T-cell (primary cell): Measurements from ENCODE around the gene CSF1R. TPM values are rescaled to one million over a fixed set of nuclear protein-coding genes. Genes with fewer than 3 reads are reported as not detected.

Experiments used
- ATAC-seq, 4 experiments: fragments of 200-7000 bp in 3 of 4; fragments of 150-1000 bp in 1 of 4; cut with Tn5 transposase; replicated peaks in 1 of 4; 1 replicate in 3 of 4; 2 replicates in 1 of 4; pipeline ENCODE4 v1.10.0; 2021; ENCODE audit warnings: moderate library complexity in 3 of 4, mild to moderate bottlenecking in 2 of 4, moderate number of reproducible peaks in 1 of 4
- CTCF ChIA-PET, 2 donors: fragments of 300-600 bp; sonication (Branson Sonifier 250); formaldehyde crosslinking; loops; one replicate each; lab custom pipeline; 2022; ENCODE audit warnings: antibody characterized with exemption in 2 of 2; lab: Charles Lee
- POLR2A ChIA-PET, 2 donors: fragments of 300-600 bp; sonication (Branson Sonifier 250); formaldehyde crosslinking; loops; one replicate each; lab custom pipeline; 2022; ENCODE audit warnings: antibody characterized with exemption in 2 of 2; lab: Charles Lee
- DNase-seq, 35 experiments: peaks; one replicate each; pipeline versions ENCODE4 v3.0.0 to v3.0.0-alpha.2; 2013 to 2023
- H3K27ac ChIP-seq: one replicate; pipeline ENCODE4 v1.5.1; 2013; ENCODE audit warnings: low read length
- H3K27me3 ChIP-seq, 2 experiments: replicated peaks in 1 of 2; 1 replicate in 1 of 2; 2 replicates in 1 of 2; pipeline versions ENCODE4 v1.6.1 to v1.7.0; 2013; ENCODE audit warnings: low read length in 1 of 2, mixed read lengths in 1 of 2; ENCODE audit not compliant: control insufficient read depth in 2 of 2, insufficient read depth in 2 of 2; ENCODE audit errors: extremely low read depth in 1 of 2
- H3K36me3 ChIP-seq, 2 donors: 1 replicate in 1 of 2; 2 replicates in 1 of 2; pipeline versions ENCODE4 v1.6.1 to v1.7.0; 2013; ENCODE audit warnings: low read length in 1 of 2; ENCODE audit not compliant: control insufficient read depth in 2 of 2, insufficient read depth in 1 of 2; ENCODE audit errors: extremely low read depth in 1 of 2
- H3K4me1 ChIP-seq, 2 experiments: 1 replicate in 1 of 2; 2 replicates in 1 of 2; pipeline versions ENCODE4 v1.6.1 to v1.7.0; 2013; ENCODE audit warnings: low read length in 2 of 2, mixed read lengths in 1 of 2; ENCODE audit not compliant: insufficient read depth in 2 of 2, control insufficient read depth in 1 of 2; ENCODE audit errors: extremely low read depth in 1 of 2
- H3K4me3 ChIP-seq, 2 donors: 1 replicate in 1 of 2; 2 replicates in 1 of 2; pipeline versions ENCODE4 v1.5.1 to v1.7.0; 2013; ENCODE audit warnings: mild to moderate bottlenecking in 2 of 2, low read length in 1 of 2, moderate library complexity in 1 of 2; ENCODE audit not compliant: control insufficient read depth in 1 of 2; ENCODE audit errors: extremely low read depth in 1 of 2
- H3K9me3 ChIP-seq: 2 replicates; pipeline ENCODE4 v1.7.0; 2013
- H3K27ac Mint-ChIP-seq, 2 donors: one replicate each; pipeline ENCODE4 v1.8.0; 2020 to 2021; ENCODE audit warnings: mild to moderate bottlenecking in 2 of 2, mixed read lengths in 2 of 2
- H3K27me3 Mint-ChIP-seq, 2 donors: one replicate each; pipeline ENCODE4 v1.8.0; 2021 to 2022; ENCODE audit warnings: mixed read lengths in 2 of 2
- H3K36me3 Mint-ChIP-seq: one replicate; pipeline ENCODE4 v1.8.0; 2021; ENCODE audit warnings: mixed read lengths
- H3K4me1 Mint-ChIP-seq, 3 donors: one replicate each; pipeline ENCODE4 v1.8.0; 2020 to 2022; ENCODE audit warnings: mixed read lengths in 3 of 3, mild to moderate bottlenecking in 1 of 3
- H3K4me3 Mint-ChIP-seq, 3 donors: one replicate each; pipeline ENCODE4 v1.8.0; 2020 to 2022; ENCODE audit warnings: mild to moderate bottlenecking in 3 of 3, mixed read lengths in 3 of 3, moderate library complexity in 3 of 3
- H3K9me3 Mint-ChIP-seq, 3 donors: one replicate each; pipeline ENCODE4 v1.8.0; 2020 to 2022; ENCODE audit warnings: mixed read lengths in 3 of 3
- WGBS: methylation state at CpG from one replicate; pipeline ENCODE4 v1.1.5; 2013; ENCODE audit warnings: missing lambda C conversion rate; ENCODE audit not compliant: insufficient coverage; 5-methylcytosine and 5-hydroxymethylcytosine counted together
- total RNA-seq, 35 experiments: library from RNA in 6 of 35; stranded (reverse) in 6 of 35; fragments of 120-200 nt in 1 of 35; gene quantifications; one replicate each; pipeline versions ENCODE4 v1.2.1 to v1.2.4 and lab custom pipeline; 2013 to 2026

The CSF1R gene
- total RNA-seq, 5 donors from 2014 or later (not counting 1 experiment from before 2014, with no cell fraction given) = 0.36 to 0.95 (median 0.58) TPM; not detected in 1

DNA sequence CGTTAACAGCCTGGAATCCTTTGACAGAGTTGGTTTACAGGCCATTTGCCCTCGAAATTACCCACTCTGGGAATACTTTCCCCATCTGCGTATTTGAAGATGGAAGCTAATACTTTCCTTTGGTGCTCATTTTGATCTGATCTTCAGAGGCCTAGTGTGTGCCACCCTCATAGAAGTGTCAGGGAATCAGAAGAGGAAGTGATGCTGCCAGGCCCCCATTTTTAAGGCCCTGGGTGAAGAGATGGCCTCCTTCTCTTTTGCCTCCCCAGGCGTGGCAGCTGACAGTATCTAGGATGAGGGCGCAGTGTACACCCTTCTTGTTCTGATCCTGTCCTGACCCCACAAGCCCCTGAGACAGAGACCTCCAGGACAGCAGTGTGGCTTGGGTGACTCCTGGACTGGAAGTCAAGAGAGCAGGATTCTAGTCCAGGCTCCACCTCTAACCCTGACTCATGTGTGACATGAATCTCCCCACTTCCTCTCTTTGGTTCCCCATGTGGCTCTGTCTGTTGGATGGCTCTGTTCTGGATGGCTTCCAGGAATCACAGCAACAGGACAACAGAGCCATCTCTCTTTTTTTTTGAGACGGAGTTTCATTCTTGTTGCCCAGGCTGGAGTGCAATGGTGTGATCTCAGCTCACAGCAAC lies 27.8 kb downstream of the CSF1R start:
- Histone ChIP-seq H3K27ac (no peak overlapping the region), H3K9me3 (no peaks in the 10 kb centered on the region), H3K4me1 (no peaks in the 10 kb centered on the region), H3K27me3 (peaks cover 0 to 9% of the 10 kb centered on the region in 2 experiments), H3K4me3 (no peak overlapping the region), H3K36me3 (peaks cover 0 to 6% of the 10 kb centered on the region in 2 donors)
- Mint-ChIP-seq H3K27ac (no peak overlapping the region), H3K4me1 (no peaks in the 10 kb centered on the region), H3K4me3 (no peak overlapping the region), H3K9me3 (no peaks in the 10 kb centered on the region), H3K36me3 (peaks cover 13% of the 10 kb centered on the region), H3K27me3 (peaks cover 0 to 4% of the 10 kb centered on the region in 2 donors)
- ChIA-PET CTCF (no interaction called here), POLR2A (no interaction called here)
- ATAC-seq (no peak), DNase-seq (peak in 1 of 35 experiments; percentile 21)
- 90% methylated on average over 2 of the region's 6 CpGs for WGBS

DNA sequence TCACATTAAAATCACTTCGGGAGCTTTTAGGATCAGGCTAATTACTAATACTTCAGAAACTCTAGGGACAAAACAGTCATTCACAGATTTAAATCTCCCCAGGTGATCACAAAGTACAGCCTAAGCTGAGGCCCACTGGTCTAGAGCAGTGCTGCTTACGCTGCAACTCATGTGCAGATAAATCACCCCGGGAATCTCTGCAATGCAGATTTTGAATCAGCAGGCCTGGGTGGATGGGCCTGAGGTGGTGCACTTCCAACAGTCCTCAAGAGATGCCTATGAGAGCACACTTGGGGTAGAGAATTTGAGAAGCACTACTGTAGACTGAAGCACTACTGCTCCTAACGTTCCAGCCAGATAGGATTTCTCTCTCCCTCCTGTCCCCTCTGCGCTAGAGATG lies 28.4 kb downstream of the CSF1R start:
- DNase-seq (no peak), ATAC-seq (no peak)
- CTCF ChIA-PET = no interaction called here
- no peaks in the 10 kb centered on the region for H3K9me3 ChIP-seq
- Mint-ChIP-seq H3K4me1 (no peaks in the 10 kb centered on the region), H3K36me3 (peaks cover 19% of the 10 kb centered on the region), H3K27ac (no peak overlapping the region), H3K27me3 (no peaks in the 10 kb centered on the region), H3K4me3 (no peak overlapping the region), H3K9me3 (no peaks in the 10 kb centered on the region)
- no peak overlapping the region for H3K4me3 ChIP-seq
- 100% methylated on average over 1 of the region's 5 CpGs for WGBS
- H3K4me1 ChIP-seq = no peaks in the 10 kb centered on the region
- POLR2A ChIA-PET = no interaction called here
- H3K27me3 ChIP-seq = peaks cover 0 to 6% of the 10 kb centered on the region in 2 experiments
- peaks cover 5 to 12% of the 10 kb centered on the region in 2 donors for H3K36me3 ChIP-seq
- H3K27ac ChIP-seq = no peak overlapping the region

DNA sequence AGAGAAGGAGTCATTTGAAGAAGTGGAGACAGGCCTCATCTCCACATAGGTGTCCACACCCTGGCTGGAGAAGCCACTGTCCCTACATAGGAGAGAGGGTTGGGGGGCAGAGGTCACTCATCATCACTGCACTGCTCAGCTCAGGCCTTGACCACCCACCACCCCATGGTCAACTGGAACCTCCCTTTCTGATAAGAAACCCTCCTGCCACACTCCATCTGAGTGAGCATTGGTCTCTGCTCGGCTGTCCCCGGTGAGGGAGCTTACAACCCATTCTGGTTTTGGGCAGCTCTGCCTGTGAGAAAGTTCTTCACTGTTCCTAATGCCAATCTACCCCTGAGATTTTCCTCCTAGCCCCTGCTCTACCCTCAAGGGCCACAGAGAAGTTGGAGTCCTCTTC lies 28.8 kb downstream of the CSF1R start:
- H3K9me3 Mint-ChIP-seq = no peaks in the 10 kb centered on the region
- WGBS = 100% methylated on average over 2 of the region's 2 CpGs
- POLR2A ChIA-PET = no interaction called here
- no peaks in the 10 kb centered on the region for H3K9me3 ChIP-seq
- H3K27me3 ChIP-seq = peaks cover 0 to 5% of the 10 kb centered on the region in 2 experiments
- H3K36me3 Mint-ChIP-seq = peaks cover 24% of the 10 kb centered on the region
- H3K4me1 ChIP-seq = no peaks in the 10 kb centered on the region
- CTCF ChIA-PET = no interaction called here
- no peak overlapping the region for H3K27ac ChIP-seq
- H3K27ac Mint-ChIP-seq = no peak overlapping the region
- ATAC-seq (peak in 1 of 4 experiments; percentile 12), DNase-seq (no peak)
- no peak overlapping the region for H3K4me3 Mint-ChIP-seq
- peaks cover 10 to 16% of the 10 kb centered on the region in 2 donors for H3K36me3 ChIP-seq
- no peaks in the 10 kb centered on the region for H3K27me3 Mint-ChIP-seq
- H3K4me1 Mint-ChIP-seq = no peaks in the 10 kb centered on the region
- no peak overlapping the region for H3K4me3 ChIP-seq

- ChIA-PET POLR2A (no interaction called here), CTCF (no interaction called here)
- H3K4me3 ChIP-seq = no peak overlapping the region
- H3K9me3 ChIP-seq = no peaks in the 10 kb centered on the region
- 97% methylated on average over 5 of the region's 8 CpGs for WGBS
- DNase-seq (no peak), ATAC-seq (no peak)
- H3K36me3 ChIP-seq = peaks cover 14 to 21% of the 10 kb centered on the region in 2 donors
- Mint-ChIP-seq H3K27ac (no peak overlapping the region), H3K4me3 (no peak overlapping the region), H3K4me1 (no peaks in the 10 kb centered on the region), H3K27me3 (no peaks in the 10 kb centered on the region), H3K9me3 (no peaks in the 10 kb centered on the region), H3K36me3 (peaks cover 28% of the 10 kb centered on the region)
- peaks cover 0 to 5% of the 10 kb centered on the region in 2 experiments for H3K27me3 ChIP-seq
- H3K4me1 ChIP-seq = no peaks in the 10 kb centered on the region
- H3K27ac ChIP-seq = no peak overlapping the region
These were observed 29.3 kb downstream of the CSF1R start for GRCh38 chr5:150057052-150057451.

GRCh38 chr5:150056075-150056443 lies 30.3 kb downstream of the CSF1R start:
- H3K4me1 Mint-ChIP-seq = no peaks in the 10 kb centered on the region
- no peaks in the 10 kb centered on the region for H3K27me3 Mint-ChIP-seq
- CTCF ChIA-PET = no interaction called here
- 98% methylated on average over 7 of the region's 9 CpGs for WGBS
- ATAC-seq = no peak
- H3K36me3 Mint-ChIP-seq = peaks cover 37% of the 10 kb centered on the region
- DNase-seq = no peak
- H3K27ac Mint-ChIP-seq = no peak overlapping the region
- POLR2A ChIA-PET = no interaction called here
- Histone ChIP-seq H3K36me3 (peaks cover 22 to 31% of the 10 kb centered on the region in 2 donors), H3K27ac (no peak overlapping the region), H3K4me1 (no peaks in the 10 kb centered on the region), H3K4me3 (no peak overlapping the region), H3K27me3 (peaks cover 0 to 5% of the 10 kb centered on the region in 2 experiments), H3K9me3 (no peaks in the 10 kb centered on the region)
- H3K9me3 Mint-ChIP-seq = no peaks in the 10 kb centered on the region
- H3K4me3 Mint-ChIP-seq = no peak overlapping the region

DNA sequence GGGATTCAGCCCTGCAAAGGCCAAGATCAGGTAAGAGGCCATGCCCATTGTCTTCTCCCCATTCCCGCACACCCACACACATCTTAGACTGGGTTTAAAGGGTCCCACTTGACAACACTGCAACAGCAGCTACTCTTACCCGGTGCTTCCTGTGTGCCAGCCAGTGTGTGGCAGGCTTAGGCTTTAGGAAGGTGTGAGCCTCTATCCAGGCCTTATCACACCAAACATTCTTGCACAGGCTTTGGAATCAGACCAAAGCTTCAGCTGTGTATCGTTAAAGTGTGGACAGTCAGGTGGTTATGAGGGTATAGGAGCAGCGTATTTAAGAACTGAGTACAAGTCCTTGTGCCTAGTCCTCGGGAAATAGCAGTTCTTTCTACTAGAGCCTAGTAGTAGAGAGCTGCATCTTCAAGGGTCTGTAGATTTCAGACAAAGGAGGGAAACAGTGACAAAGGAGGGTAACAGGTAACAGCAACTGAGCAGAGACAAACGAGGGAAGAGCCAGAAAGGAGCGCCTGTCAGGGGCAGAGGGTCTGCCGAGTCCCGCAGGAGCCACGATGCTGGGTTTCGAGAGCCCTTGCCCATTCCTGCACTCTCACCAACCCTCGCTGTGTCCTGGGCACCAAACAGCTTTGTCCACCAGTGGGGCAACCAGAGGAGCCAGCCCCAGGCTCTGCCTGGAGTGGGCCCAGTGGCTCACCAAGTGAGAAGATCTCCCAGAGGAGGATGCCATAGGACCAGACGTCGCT lies 30.9 kb downstream of the CSF1R start:
- 96% methylated on average over 11 of the region's 14 CpGs for WGBS

More for the DNA sequence above, 30.9 kb downstream of the CSF1R start:
- Mint-ChIP-seq H3K9me3 (no peaks in the 10 kb centered on the region), H3K27ac (no peak overlapping the region), H3K36me3 (peaks cover 42% of the 10 kb centered on the region), H3K4me3 (no peak overlapping the region), H3K4me1 (no peaks in the 10 kb centered on the region), H3K27me3 (no peaks in the 10 kb centered on the region)
- DNase-seq (no peak), ATAC-seq (no peak)
- ChIA-PET CTCF (interaction anchor here in 1 of 2 donors (0.7 kb wide), 1 partner anchor 229 kb away, joined by 4 read pairs; no protein-coding TSS in a partner anchor), POLR2A (no interaction called here)
- Histone ChIP-seq H3K27me3 (peaks cover 0 to 2% of the 10 kb centered on the region in 2 experiments), H3K36me3 (peaks cover 26 to 36% of the 10 kb centered on the region in 2 donors), H3K27ac (no peak overlapping the region), H3K4me3 (no peak overlapping the region), H3K9me3 (no peaks in the 10 kb centered on the region), H3K4me1 (no peaks in the 10 kb centered on the region)
